ENCODE data around the gene TST.
A peak's percentile ranks its signal among the peaks of the same experiment; 100 is the strongest.

Gene TST

DNA sequence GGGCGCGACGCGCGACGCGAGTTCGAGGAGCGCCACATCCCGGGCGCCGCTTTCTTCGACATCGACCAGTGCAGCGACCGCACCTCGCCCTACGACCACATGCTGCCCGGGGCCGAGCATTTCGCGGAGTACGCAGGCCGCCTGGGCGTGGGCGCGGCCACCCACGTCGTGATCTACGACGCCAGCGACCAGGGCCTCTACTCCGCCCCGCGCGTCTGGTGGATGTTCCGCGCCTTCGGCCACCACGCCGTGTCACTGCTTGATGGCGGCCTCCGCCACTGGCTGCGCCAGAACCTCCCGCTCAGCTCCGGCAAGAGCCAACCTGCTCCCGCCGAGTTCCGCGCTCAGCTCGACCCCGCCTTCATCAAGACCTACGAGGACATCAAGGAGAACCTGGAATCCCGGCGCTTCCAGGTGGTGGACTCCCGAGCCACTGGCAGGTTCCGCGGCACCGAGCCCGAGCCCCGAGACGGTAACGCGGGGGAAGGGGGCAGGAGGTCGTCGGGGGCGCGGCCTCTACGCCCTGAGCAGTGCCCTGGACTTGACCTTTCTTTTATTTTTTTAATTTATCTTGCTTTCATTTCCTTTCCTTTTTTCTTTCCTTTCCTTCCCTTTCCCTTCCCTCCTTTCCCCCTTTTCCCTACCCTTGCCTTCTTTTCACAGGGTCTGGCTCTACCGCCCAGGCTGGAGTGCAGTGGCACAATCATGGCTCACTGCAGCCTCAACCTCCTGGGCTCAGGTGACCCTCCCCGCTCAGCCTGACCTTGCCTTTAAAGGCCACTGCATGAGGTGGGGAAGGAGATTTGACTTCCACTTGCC lies 5.3 kb upstream of the TST start:
- TF ChIP-seq, protein P1, sequence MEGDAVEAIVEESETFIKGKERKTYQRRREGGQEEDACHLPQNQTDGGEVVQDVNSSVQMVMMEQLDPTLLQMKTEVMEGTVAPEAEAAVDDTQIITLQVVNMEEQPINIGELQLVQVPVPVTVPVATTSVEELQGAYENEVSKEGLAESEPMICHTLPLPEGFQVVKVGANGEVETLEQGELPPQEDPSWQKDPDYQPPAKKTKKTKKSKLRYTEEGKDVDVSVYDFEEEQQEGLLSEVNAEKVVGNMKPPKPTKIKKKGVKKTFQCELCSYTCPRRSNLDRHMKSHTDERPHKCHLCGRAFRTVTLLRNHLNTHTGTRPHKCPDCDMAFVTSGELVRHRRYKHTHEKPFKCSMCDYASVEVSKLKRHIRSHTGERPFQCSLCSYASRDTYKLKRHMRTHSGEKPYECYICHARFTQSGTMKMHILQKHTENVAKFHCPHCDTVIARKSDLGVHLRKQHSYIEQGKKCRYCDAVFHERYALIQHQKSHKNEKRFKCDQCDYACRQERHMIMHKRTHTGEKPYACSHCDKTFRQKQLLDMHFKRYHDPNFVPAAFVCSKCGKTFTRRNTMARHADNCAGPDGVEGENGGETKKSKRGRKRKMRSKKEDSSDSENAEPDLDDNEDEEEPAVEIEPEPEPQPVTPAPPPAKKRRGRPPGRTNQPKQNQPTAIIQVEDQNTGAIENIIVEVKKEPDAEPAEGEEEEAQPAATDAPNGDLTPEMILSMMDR (IDR thresholded peaks at IDR 0.05; ENCODE audit: low read depth, low read length, missing control alignments) = no peak
- H3K4me3 ChIP-seq (ENCODE audit: low read depth, low read length) = no peak overlapping the region
- in situ Hi-C loops (cut with HindIII; ENCODE audit: low sequenced_read_pairs) = no loop called here
- DNase-seq (ENCODE audit: low read depth) = no peak

- no peak overlapping the region for H3K4me3 ChIP-seq (ENCODE audit: low read depth, low read length)
- in situ Hi-C loops (cut with HindIII; ENCODE audit: low sequenced_read_pairs) = no loop called here
- no peak for DNase-seq (ENCODE audit: low read depth)
- TF ChIP-seq, protein P1 (IDR thresholded peaks at IDR 0.05; ENCODE audit: low read depth, low read length, missing control alignments) = no peak
Observed at GRCh38 chr22:37023743-37024338, 4.6 kb upstream of the TST start.

- in situ Hi-C loops (cut with HindIII; ENCODE audit: low sequenced_read_pairs) = no loop called here
- no peak overlapping the region for H3K4me3 ChIP-seq (ENCODE audit: low read depth, low read length)
- TF ChIP-seq, protein P1 (IDR thresholded peaks at IDR 0.05; ENCODE audit: low read depth, low read length, missing control alignments) = no peak
- DNase-seq (ENCODE audit: low read depth) = no peak
Observed at GRCh38 chr22:37022483-37023337, 3.5 kb upstream of the TST start.

DNA sequence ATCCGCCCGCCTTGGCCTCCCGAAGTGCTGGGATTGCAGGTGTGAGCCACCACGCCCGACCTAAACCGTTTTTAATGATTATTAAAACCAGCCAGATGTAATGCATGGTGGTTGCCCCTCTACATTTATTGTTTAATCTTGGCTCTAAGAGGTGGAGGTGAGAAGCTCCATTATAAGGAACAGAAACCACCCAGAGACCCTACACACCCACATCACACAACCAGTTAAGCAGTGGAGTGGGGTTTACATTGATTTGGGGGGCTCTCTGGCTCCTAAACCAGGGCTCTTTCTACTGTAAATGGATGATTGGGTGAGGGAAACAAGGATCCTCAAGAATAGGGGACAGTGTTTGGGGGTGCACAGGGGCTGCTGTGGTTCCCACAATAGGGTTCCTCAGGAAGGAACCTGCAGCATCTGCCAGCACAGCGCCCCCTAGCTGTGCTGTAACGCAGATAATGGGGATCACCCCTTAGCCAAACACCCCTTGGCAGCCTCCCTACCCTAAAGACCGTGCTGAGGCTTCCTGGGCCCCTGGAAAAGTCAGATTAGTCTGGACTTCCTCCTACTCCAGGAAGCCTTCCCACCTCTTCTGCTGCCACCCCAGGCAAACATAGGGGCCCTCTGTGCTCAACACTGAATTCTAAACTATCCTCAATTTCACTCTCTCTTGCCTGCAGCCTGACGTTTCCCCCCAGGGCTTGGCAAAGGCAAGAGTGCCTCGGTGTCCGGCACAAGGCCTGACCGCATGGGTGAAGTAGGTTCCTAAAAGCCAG lies 2.6 kb upstream of the TST start:
- in situ Hi-C loops (cut with HindIII; ENCODE audit: low sequenced_read_pairs) = no loop called here
- DNase-seq (ENCODE audit: low read depth) = no peak
- TF ChIP-seq, protein P1 (IDR thresholded peaks at IDR 0.05; ENCODE audit: low read depth, low read length, missing control alignments) = peak; percentile 73
- H3K4me3 ChIP-seq (ENCODE audit: low read depth, low read length) = no peak overlapping the region

GRCh38 chr22:37021041-37021440 lies 1.8 kb upstream of the TST start:
- in situ Hi-C loops (cut with HindIII; ENCODE audit: low sequenced_read_pairs) = no loop called here
- TF ChIP-seq, protein P1 (IDR thresholded peaks at IDR 0.05; ENCODE audit: low read depth, low read length, missing control alignments) = no peak
- DNase-seq (ENCODE audit: low read depth) = no peak
- no peak overlapping the region for H3K4me3 ChIP-seq (ENCODE audit: low read depth, low read length)

DNA sequence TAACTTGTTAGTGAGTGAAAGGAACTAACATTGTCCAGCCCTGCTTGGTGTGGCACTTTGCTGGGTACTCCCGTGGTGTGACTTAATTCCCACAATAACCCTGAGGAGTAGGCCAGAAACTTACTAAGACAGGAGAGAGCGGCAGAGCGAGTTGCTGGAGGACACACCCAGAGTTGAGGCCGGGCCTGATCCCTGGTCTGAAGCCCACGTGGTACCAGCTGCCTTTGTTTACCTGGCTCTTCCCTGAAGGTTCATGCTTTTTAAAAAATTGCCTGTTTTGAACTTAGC lies 889 bp upstream of the TST start:
- DNase-seq (ENCODE audit: low read depth) = no peak
- TF ChIP-seq, protein P1 (IDR thresholded peaks at IDR 0.05; ENCODE audit: low read depth, low read length, missing control alignments) = no peak
- in situ Hi-C loops (cut with HindIII; ENCODE audit: low sequenced_read_pairs) = no loop called here
- peak overlapping the region; percentile 86 for H3K4me3 ChIP-seq (ENCODE audit: low read depth, low read length)
